Measurements from ENCODE around the gene NAP1L2. TPM values are rescaled to one million over a fixed set of nuclear protein-coding genes. Genes with fewer than 3 reads are reported as not detected.

The NAP1L2 gene
- total RNA-seq (under 1 TPM in 1 of 2 donors, not detected in 1; 0.17 TPM), polyA plus RNA-seq (under 1 TPM in 1 of 2 donors, not detected in 1; 0.91 TPM)

- TF ChIP-seq ZBTB33 (IDR thresholded peaks at IDR 0.05): no peak
- TF ChIP-seq REST (IDR thresholded peaks at IDR 0.05): peak; percentile 13
- TF ChIP-seq YY1 (IDR thresholded peaks at IDR 0.05): peak; percentile 53
- TF ChIP-seq RAD21 (IDR thresholded peaks at IDR 0.05): no peak
- TF ChIP-seq HNF4G (IDR thresholded peaks at IDR 0.05): no peak
- H3K36me3 ChIP-seq (ENCODE audit: control insufficient read depth in 4 of 4, insufficient read depth in 3 of 4, low read depth in 1 of 4, low read length in 3 of 4): no peaks in the 10 kb centered on the region
- DNase-seq (ENCODE audit: low spot score): no peak
- peaks cover 0 to 3% (median 0%) of the 10 kb centered on the region in 4 donors for H3K4me1 ChIP-seq (ENCODE audit: control insufficient read depth in 4 of 4, insufficient read depth in 4 of 4, low read length in 3 of 4)
- 2% methylated on average over 30 of the region's 30 CpGs for WGBS
- no peak within 1 kb of the TSS for H3K9ac ChIP-seq (ENCODE audit: low read depth in 1 of 2, low read length in 2 of 2)
- H3K9me3 ChIP-seq (ENCODE audit: control insufficient read depth in 4 of 4, low read length in 3 of 4): peaks cover 0 to 3% (median 0%) of the 10 kb centered on the region in 4 donors
- H3K27ac ChIP-seq (ENCODE audit: low read depth in 1 of 2, low read length in 2 of 2): no peak within 1 kb of the TSS
- H3K4me3 ChIP-seq (ENCODE audit: low read depth in 1 of 3, low read length in 3 of 3): peak within 1 kb of the TSS in 2 of 3 donors; percentile 50 to 69
- H3K27me3 ChIP-seq (ENCODE audit: control insufficient read depth in 4 of 4, insufficient read depth in 4 of 4, low read length in 3 of 4): peaks cover 0 to 2% (median 0%) of the 10 kb centered on the region in 4 donors
These were observed at the start of gene NAP1L2 for GRCh38 chrX:73214426-73215094. Gene NAP1L2, minus strand, starts transcription at chrX:73214851. Its CDS starts 359 bp downstream, at chrX:73214492.

- no peaks in the 10 kb centered on the region for H3K36me3 ChIP-seq (ENCODE audit: control insufficient read depth in 4 of 4, insufficient read depth in 3 of 4, low read depth in 1 of 4, low read length in 3 of 4)
- no peaks in the 10 kb centered on the region for H3K9me3 ChIP-seq (ENCODE audit: control insufficient read depth in 4 of 4, low read length in 3 of 4)
- no peak overlapping the region for H3K27ac ChIP-seq (ENCODE audit: low read depth in 1 of 2, low read length in 2 of 2)
- no peak overlapping the region for H3K9ac ChIP-seq (ENCODE audit: low read depth in 1 of 2, low read length in 2 of 2)
- 20% methylated on average over 2 of the region's 2 CpGs for WGBS
- TF ChIP-seq TAF1 (conservative IDR thresholded peaks at IDR 0.05) (no peak), ZBTB33 (IDR thresholded peaks at IDR 0.05) (no peak), HNF4G (IDR thresholded peaks at IDR 0.05) (no peak), ATF3 (IDR thresholded peaks at IDR 0.05) (no peak), RXRA (IDR thresholded peaks at IDR 0.05) (no peak), HNF4A (conservative IDR thresholded peaks at IDR 0.05) (no peak), SP1 (IDR thresholded peaks at IDR 0.05) (no peak), YY1 (IDR thresholded peaks at IDR 0.05) (no peak), RAD21 (IDR thresholded peaks at IDR 0.05) (peak; percentile 46 to 69)
- no peaks in the 10 kb centered on the region for H3K27me3 ChIP-seq (ENCODE audit: control insufficient read depth in 4 of 4, insufficient read depth in 4 of 4, low read length in 3 of 4)
- no peak overlapping the region for H3K4me3 ChIP-seq (ENCODE audit: low read depth in 1 of 3, low read length in 3 of 3)
- H3K4me1 ChIP-seq (ENCODE audit: control insufficient read depth in 4 of 4, insufficient read depth in 4 of 4, low read length in 3 of 4): no peaks in the 10 kb centered on the region
- DNase-seq (ENCODE audit: low spot score): no peak
These were observed 48.3 kb upstream of the NAP1L2 start for GRCh38 chrX:73262991-73263390.
